K562 (cell line): Measurements from ENCODE around the gene CLHC1. TPM values are rescaled to one million over a fixed set of nuclear protein-coding genes. Genes with fewer than 3 reads are reported as not detected.

Experiments
- ATAC-seq: fragments of 200-7000 bp; cut with Tn5 transposase; 3 replicates; pipeline ENCODE4 v1.9.1; 2020; ENCODE audit warnings: moderate library complexity
- BruUV-seq: library from RNA; stranded (reverse); fragments of 400-500 nt; replicated peaks from 2 replicates; lab custom pipeline; 2021; lab: Mats Ljungman, UMichigan
- CTCF ChIA-PET: fragments of 300-600 bp; formaldehyde crosslinking; extraction: SDS; loops from one replicate; lab custom pipeline; 2021; ENCODE audit warnings: low intra/inter-chr PET ratio; lab: Yijun Ruan, JAX
- POLR2A ChIA-PET: fragments of 300-600, 350-650 bp; sonication (Branson Sonifier 250); formaldehyde crosslinking; extraction: SDS; loops from one replicate; lab custom pipeline; 2021; ENCODE audit warnings: antibody characterized with exemption, inconsistent platforms; lab: Yijun Ruan, JAX
- DNase-seq, 4 experiments: peaks; one replicate each; pipeline versions ENCODE4 v3.0.0 to v3.0.0-alpha.2; 2011 to 2018; ENCODE audit warnings: low spot score in 3 of 4, mixed read lengths in 3 of 4; ENCODE audit errors: extremely low read depth in 1 of 4
- FAIRE-seq: peaks from 2 replicates; lab custom pipeline; 2011; peaks lifted over from hg19 to GRCh38; lab: Jason Lieb, UNC
- H2AFZ ChIP-seq: 2 replicates; pipeline ENCODE4 v1.6.0; 2011; ENCODE audit warnings: low read depth, low read length, control low read depth, inconsistent platforms
- H3K27ac ChIP-seq: fragments of 200-600 bp; 3 replicates; pipeline ENCODE4 v1.8.0; 2011; ENCODE audit warnings: low read depth, mild to moderate bottlenecking, control low read depth, inconsistent platforms, low read length, moderate library complexity, mixed read lengths; ENCODE audit errors: extremely low read depth
- H3K27me3 ChIP-seq, 2 experiments: fragments of 300-600 bp in 1 of 2; 2 replicates in 1 of 2; 3 replicates in 1 of 2; pipeline versions ENCODE4 v1.6.0 to v1.8.0; 2011; ENCODE audit warnings: inconsistent platforms in 2 of 2, low read length in 2 of 2, mild to moderate bottlenecking in 1 of 2, mixed read lengths in 1 of 2, moderate library complexity in 1 of 2; ENCODE audit not compliant: control insufficient read depth in 2 of 2, insufficient read depth in 2 of 2
- H3K36me3 ChIP-seq: fragments of 300-600 bp; 3 replicates; pipeline ENCODE4 v1.8.0; 2011; ENCODE audit warnings: mild to moderate bottlenecking, low read length, inconsistent platforms; ENCODE audit not compliant: control insufficient read depth, insufficient read depth
- H3K4me1 ChIP-seq, 2 experiments: fragments of 200-600 bp in 1 of 2; replicated peaks in 1 of 2; 2 replicates in 1 of 2; 3 replicates in 1 of 2; pipeline versions ENCODE4 v1.5.1 to v1.8.0; 2011; ENCODE audit warnings: inconsistent platforms in 2 of 2, low read length in 2 of 2, mild to moderate bottlenecking in 1 of 2, mixed read lengths in 1 of 2, moderate library complexity in 1 of 2; ENCODE audit not compliant: control insufficient read depth in 2 of 2, insufficient read depth in 2 of 2
- H3K4me2 ChIP-seq: 2 replicates; pipeline ENCODE4 v1.6.1; 2011; ENCODE audit warnings: low read length, control low read depth, inconsistent platforms, mixed read lengths; ENCODE audit not compliant: insufficient read depth
- H3K4me3 ChIP-seq: fragments of 200-600 bp; sonication (generic), shearing (Covaris generic); 2 replicates; pipeline ENCODE4 v1.5.1; 2016; ENCODE audit warnings: control low read depth, inconsistent platforms
- H3K79me2 ChIP-seq: fragments of 200-600 bp; 3 replicates; pipeline ENCODE4 v1.8.0; 2011; ENCODE audit warnings: low read length, inconsistent platforms; ENCODE audit not compliant: control insufficient read depth, insufficient read depth
- H3K9ac ChIP-seq, 2 experiments: 2 replicates each; pipeline versions ENCODE4 v1.6.0 to v1.6.1; 2011; ENCODE audit warnings: low read depth in 2 of 2, low read length in 2 of 2, control low read depth in 1 of 2, inconsistent platforms in 1 of 2, mild to moderate bottlenecking in 1 of 2, mixed read lengths in 1 of 2; ENCODE audit not compliant: insufficient read depth in 1 of 2
- H3K9me1 ChIP-seq: one replicate; pipeline ENCODE4 v1.6.0; 2011; ENCODE audit warnings: inconsistent platforms, mild to moderate bottlenecking, low read length, moderate library complexity; ENCODE audit not compliant: control insufficient read depth, insufficient read depth
- H3K9me3 ChIP-seq: replicated peaks from 2 replicates; pipeline ENCODE4 v1.5.1; 2011; ENCODE audit warnings: low read depth, low read length, inconsistent platforms; ENCODE audit not compliant: control insufficient read depth, insufficient read depth
- H4K20me1 ChIP-seq: replicated peaks from 2 replicates; pipeline ENCODE4 v1.6.1; 2011; ENCODE audit warnings: low read length, inconsistent platforms, mixed read lengths; ENCODE audit not compliant: control insufficient read depth, insufficient read depth
- CTBP1 ChIP-seq: fragments of 450-650 bp; IDR thresholded peaks from 2 replicates; pipeline ENCODE4 v1.6.1; 2016; ENCODE audit warnings: borderline replicate concordance
- GTF2F1 ChIP-seq: IDR thresholded peaks from 2 replicates; pipeline ENCODE4 v1.6.1; 2011; ENCODE audit warnings: low read depth, low read length, improper control_type of control experiment
- MBD2 ChIP-seq: sonication (generic); IDR thresholded peaks from 2 replicates; pipeline ENCODE4 v1.6.1; 2016; ENCODE audit warnings: low read depth, borderline replicate concordance
- RFX1 ChIP-seq: fragments of 450-650 bp; IDR thresholded peaks from 2 replicates; pipeline ENCODE4 v1.6.1; 2016; ENCODE audit warnings: mild to moderate bottlenecking, moderate library complexity
- SMARCE1 ChIP-seq: fragments of 450-650 bp; IDR thresholded peaks from 2 replicates; pipeline ENCODE4 v1.7.1; 2016; ENCODE audit warnings: mild to moderate bottlenecking
- TBP ChIP-seq: optimal IDR thresholded peaks from 2 replicates; pipeline ENCODE3; 2011; ENCODE audit warnings: low read depth, low read length, improper control_type of control experiment
- ZFPM2 ChIP-seq: fragments of 250-450 bp; sonication (Bioruptor Pico); IDR thresholded peaks from 2 replicates; pipeline ENCODE4 v1.5.1; 2022; ENCODE audit warnings: mild to moderate bottlenecking
- ZNF121 ChIP-seq: sonication (generic); formaldehyde crosslinking; conservative IDR thresholded peaks from 2 replicates; pipeline ENCODE4 v1.8.0; 2022; ENCODE audit warnings: missing genetic modification reagents
- ZNF23 ChIP-seq: fragments of 250-450 bp; sonication (Bioruptor Pico); IDR thresholded peaks from 2 replicates; pipeline ENCODE4 v1.4.0; 2020; ENCODE audit warnings: mild to moderate bottlenecking
- ZNF436 ChIP-seq: fragments of 250-450, 450-650 bp; sonication (Bioruptor Pico); formaldehyde crosslinking; IDR thresholded peaks from 2 replicates; pipeline ENCODE4 v1.7.0; 2020; ENCODE audit warnings: mild to moderate bottlenecking
- in situ Hi-C: fragments of 300-500 bp; cut with MboI; formaldehyde crosslinking; loops from 4 replicates; pipeline ENCODE4 v1.15.0; 2018; ENCODE audit warnings: inconsistent platforms, mixed read lengths
- intact Hi-C: fragments of 100-400 bp; cut with micrococcal nuclease; formaldehyde crosslinking; loops from 2 replicates; pipeline ENCODE4 v1.14.2; 2022
- polyA plus RNA-seq, 8 experiments: library from polyadenylated mRNA; depleted of rRNA in 4 of 8; stranded (reverse) in 5 of 8; unstranded in 3 of 8; fragments of >200 nt; fragmentation: Nextera tagmentation in 2 of 8; fragmentation: Illumina TruSeq in 1 of 8; extraction: Ambion mirVana in 2 of 8; extraction: Trizol in 1 of 8; gene quantifications; 2 replicates each; pipeline versions ENCODE4 v1.2.1 to v1.2.3, GENCODE V29; 2011 to 2014; ENCODE audit warnings: inconsistent platforms in 1 of 8, missing spikeins in 1 of 8
- total RNA-seq, 7 experiments: library from RNA; depleted of rRNA in 6 of 7; stranded (reverse); fragments of >200 nt in 6 of 7; fragmentation: Illumina TruSeq in 2 of 7; extraction: Trizol in 2 of 7; gene quantifications; 2 replicates each; pipeline versions ENCODE4 v1.2.1 to v1.2.3, GENCODE V29; 2011 to 2021; ENCODE audit warnings: low replicate concordance in 1 of 7
- TF ChIP-seq, protein P1 (sequence below): sonication (generic); formaldehyde crosslinking; IDR thresholded peaks from 2 replicates; pipeline ENCODE4 v1.8.0; 2022; ENCODE audit warnings: mild to moderate bottlenecking, missing genetic modification reagents, borderline replicate concordance
- TF ChIP-seq, protein P2 (sequence below): sonication (generic); formaldehyde crosslinking; IDR thresholded peaks from 2 replicates; pipeline ENCODE4 v1.8.0; 2023; ENCODE audit warnings: mild to moderate bottlenecking, missing genetic modification reagents
- TF ChIP-seq, protein P3 (sequence below): fragments of 250-450 bp; sonication (Bioruptor Pico); IDR thresholded peaks from 2 replicates; pipeline ENCODE4 v1.4.0; 2020

Gene CLHC1
- total and polyA plus RNA-seq, 9 of the 15 experiments (the other 6 are each of a cell fraction or from before 2014, with no cell fraction given), result 3.7 to 14.3 (median 8.6) TPM

DNA sequence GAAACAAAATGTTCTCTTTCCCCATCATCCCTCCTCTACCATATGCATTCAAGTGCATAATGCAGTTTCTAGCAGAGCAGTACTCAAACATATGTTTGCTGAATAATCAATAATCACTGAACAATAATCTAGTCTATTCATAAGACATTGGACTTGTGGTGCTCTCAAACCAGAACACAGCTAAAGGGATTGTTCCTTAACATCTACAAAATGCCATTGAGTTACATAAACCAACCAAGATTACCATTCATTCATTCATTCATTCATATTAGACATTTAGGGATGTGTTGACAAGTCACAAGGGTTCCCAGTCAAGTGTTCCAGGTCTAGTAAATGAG is 3.9 kb downstream of the CLHC1 start:
- no peaks in the 10 kb centered on the region for H4K20me1 ChIP-seq
- H3K4me2 ChIP-seq, result peak overlapping the region; percentile 64
- no peaks in the 10 kb centered on the region for H3K9me3 ChIP-seq
- no peak for DNase-seq
- no peak overlapping the region for H3K9ac ChIP-seq
- in situ Hi-C loops, result no loop called here
- CTCF ChIA-PET, result no interaction called here
- H3K9me1 ChIP-seq, result no peaks in the 10 kb centered on the region
- POLR2A ChIA-PET, result no interaction called here
- FAIRE-seq, result no peak
- no TSS peak for BruUV-seq
- H3K4me1 ChIP-seq, result peaks cover 21 to 46% of the 10 kb centered on the region in 2 experiments
- peak overlapping the region; percentile 66 for H2AFZ ChIP-seq
- H3K27ac ChIP-seq, result peak overlapping the region; percentile 57
- H3K27me3 ChIP-seq, result no peaks in the 10 kb centered on the region
- no peak for ATAC-seq
- peaks cover 4% of the 10 kb centered on the region; the same call in 2 of the 3 replicates for H3K36me3 ChIP-seq
- intact Hi-C loops, result no loop called here
- H3K4me3 ChIP-seq, result no peak overlapping the region
- peaks cover 47% of the 10 kb centered on the region for H3K79me2 ChIP-seq
- TF ChIP-seq TBP (no peak), MBD2 (no peak), GTF2F1 (no peak), ZNF436 (CRISPR knock-in tag) (no peak), RFX1 (no peak), ZFPM2 (CRISPR knock-in tag) (no peak), SMARCE1 (no peak), ZNF121 (CRISPR knock-in tag) (no peak), ZNF23 (no peak), CTBP1 (0 out of 2 replicates have a peak, but pooled peaks have one; percentile 37)
- TF ChIP-seq, protein P1, sequence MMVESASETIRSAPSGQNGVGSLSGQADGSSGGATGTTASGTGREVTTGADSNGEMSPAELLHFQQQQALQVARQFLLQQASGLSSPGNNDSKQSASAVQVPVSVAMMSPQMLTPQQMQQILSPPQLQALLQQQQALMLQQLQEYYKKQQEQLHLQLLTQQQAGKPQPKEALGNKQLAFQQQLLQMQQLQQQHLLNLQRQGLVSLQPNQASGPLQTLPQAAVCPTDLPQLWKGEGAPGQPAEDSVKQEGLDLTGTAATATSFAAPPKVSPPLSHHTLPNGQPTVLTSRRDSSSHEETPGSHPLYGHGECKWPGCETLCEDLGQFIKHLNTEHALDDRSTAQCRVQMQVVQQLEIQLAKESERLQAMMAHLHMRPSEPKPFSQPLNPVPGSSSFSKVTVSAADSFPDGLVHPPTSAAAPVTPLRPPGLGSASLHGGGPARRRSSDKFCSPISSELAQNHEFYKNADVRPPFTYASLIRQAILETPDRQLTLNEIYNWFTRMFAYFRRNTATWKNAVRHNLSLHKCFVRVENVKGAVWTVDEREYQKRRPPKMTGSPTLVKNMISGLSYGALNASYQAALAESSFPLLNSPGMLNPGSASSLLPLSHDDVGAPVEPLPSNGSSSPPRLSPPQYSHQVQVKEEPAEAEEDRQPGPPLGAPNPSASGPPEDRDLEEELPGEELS, result 0 out of 2 replicates have a peak, but pooled peaks have one; percentile 2
- TF ChIP-seq, protein P2, sequence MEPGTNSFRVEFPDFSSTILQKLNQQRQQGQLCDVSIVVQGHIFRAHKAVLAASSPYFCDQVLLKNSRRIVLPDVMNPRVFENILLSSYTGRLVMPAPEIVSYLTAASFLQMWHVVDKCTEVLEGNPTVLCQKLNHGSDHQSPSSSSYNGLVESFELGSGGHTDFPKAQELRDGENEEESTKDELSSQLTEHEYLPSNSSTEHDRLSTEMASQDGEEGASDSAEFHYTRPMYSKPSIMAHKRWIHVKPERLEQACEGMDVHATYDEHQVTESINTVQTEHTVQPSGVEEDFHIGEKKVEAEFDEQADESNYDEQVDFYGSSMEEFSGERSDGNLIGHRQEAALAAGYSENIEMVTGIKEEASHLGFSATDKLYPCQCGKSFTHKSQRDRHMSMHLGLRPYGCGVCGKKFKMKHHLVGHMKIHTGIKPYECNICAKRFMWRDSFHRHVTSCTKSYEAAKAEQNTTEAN (CRISPR knock-in tag), result no peak
- TF ChIP-seq, protein P3, sequence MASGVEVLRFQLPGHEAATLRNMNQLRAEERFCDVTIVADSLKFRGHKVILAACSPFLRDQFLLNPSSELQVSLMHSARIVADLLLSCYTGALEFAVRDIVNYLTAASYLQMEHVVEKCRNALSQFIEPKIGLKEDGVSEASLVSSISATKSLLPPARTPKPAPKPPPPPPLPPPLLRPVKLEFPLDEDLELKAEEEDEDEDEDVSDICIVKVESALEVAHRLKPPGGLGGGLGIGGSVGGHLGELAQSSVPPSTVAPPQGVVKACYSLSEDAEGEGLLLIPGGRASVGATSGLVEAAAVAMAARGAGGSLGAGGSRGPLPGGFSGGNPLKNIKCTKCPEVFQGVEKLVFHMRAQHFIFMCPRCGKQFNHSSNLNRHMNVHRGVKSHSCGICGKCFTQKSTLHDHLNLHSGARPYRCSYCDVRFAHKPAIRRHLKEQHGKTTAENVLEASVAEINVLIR (CRISPR knock-in tag), result no peak
